Peyer's patch (tissue), 4 donors: ENCODE results near the gene FOXL1.

Experiments
- POLR2A ChIP-seq, 2 donors: fragments of 450-650 bp; IDR thresholded peaks; one replicate each; pipeline ENCODE4 v1.5.1; 2017; ENCODE audit warnings: antibody characterized with exemption in 2 of 2, mild to moderate bottlenecking in 2 of 2, moderate library complexity in 2 of 2
- TF ChIP-seq, protein P1 (sequence below), 6 experiments: fragments of 450-650 bp in 4 of 6; fragments of 200-600 bp in 2 of 6; sonication (generic) in 1 of 6; IDR thresholded peaks; one replicate each; pipeline ENCODE4 v1.5.1; 2017 to 2019; ENCODE audit warnings: antibody characterized with exemption in 6 of 6, mild to moderate bottlenecking in 3 of 6, moderate library complexity in 1 of 6

- TF ChIP-seq POLR2A (IDR thresholded peaks at IDR 0.05), result no peak
- TF ChIP-seq, protein P1, sequence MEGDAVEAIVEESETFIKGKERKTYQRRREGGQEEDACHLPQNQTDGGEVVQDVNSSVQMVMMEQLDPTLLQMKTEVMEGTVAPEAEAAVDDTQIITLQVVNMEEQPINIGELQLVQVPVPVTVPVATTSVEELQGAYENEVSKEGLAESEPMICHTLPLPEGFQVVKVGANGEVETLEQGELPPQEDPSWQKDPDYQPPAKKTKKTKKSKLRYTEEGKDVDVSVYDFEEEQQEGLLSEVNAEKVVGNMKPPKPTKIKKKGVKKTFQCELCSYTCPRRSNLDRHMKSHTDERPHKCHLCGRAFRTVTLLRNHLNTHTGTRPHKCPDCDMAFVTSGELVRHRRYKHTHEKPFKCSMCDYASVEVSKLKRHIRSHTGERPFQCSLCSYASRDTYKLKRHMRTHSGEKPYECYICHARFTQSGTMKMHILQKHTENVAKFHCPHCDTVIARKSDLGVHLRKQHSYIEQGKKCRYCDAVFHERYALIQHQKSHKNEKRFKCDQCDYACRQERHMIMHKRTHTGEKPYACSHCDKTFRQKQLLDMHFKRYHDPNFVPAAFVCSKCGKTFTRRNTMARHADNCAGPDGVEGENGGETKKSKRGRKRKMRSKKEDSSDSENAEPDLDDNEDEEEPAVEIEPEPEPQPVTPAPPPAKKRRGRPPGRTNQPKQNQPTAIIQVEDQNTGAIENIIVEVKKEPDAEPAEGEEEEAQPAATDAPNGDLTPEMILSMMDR (IDR thresholded peaks at IDR 0.05), result no peak
Measured at GRCh38 chr16:86631444-86631843, 53.1 kb downstream of the FOXL1 start.
